Measurements from ENCODE around the gene ELL. TPM values are rescaled to one million over a fixed set of nuclear protein-coding genes. Genes with fewer than 3 reads are reported as not detected.

Gene ELL
- total and polyA plus RNA-seq, 2 donors from 2014 or later, result 5.7 to 25.2 TPM

DNA sequence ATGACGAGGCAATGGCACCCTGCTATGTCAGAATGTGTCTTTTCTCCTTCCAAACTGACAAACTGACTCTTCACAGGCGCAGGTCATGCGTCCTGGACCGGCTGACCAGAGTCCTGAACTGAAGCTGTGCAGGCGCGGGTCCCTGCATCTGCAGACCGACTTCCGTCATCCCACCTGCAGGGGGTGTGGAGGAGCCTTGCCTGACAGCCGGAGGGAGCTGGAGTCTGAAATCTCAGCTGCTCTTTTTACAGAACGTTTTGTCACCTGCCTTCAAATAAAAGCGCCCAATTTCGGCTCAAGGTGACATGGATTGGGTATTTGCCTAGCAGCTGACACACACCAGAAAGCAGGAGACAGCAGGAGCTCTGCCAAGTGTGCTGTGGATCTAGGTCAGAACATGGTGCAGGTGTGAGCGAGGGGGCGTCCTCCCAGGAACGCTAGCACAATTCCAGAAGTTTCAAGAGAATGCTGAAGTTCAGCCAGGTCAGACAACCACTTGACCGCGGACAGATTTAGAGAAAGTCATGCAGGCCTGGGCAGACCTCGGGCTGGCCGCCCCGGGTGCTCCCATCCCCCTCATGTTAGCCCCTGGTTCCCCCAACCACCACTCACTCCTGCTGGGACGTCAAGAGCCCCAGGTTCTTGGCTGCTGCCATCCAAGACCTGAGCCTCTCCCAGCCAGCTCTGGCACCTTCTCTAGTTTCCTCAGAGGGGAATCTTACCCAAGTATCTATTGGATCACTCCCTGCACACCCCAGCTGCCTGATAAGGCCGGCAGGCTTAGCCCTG lies 32.8 kb downstream of the ELL start:
- peak; percentile 35 for TF ChIP-seq CTCF (IDR thresholded peaks at IDR 0.05; ENCODE audit: borderline replicate concordance, extremely low read depth, insufficient read depth)
- Histone ChIP-seq H3K4me1 (ENCODE audit: control insufficient read depth in 2 of 3, insufficient read depth in 2 of 3, low read depth in 1 of 3, low read length in 3 of 3) (peaks cover 0 to 75% (median 70%) of the 10 kb centered on the region in 3 donors), H3K9me3 (ENCODE audit: control insufficient read depth in 2 of 3, insufficient read depth in 1 of 3, low read length in 3 of 3) (no peaks in the 10 kb centered on the region)

GRCh38 chr19:18488403-18488723 lies 33.5 kb downstream of the ELL start:
- H3K27ac ChIP-seq (ENCODE audit: low read depth in 2 of 2, low read length in 2 of 2), result peak overlapping the region; percentile 77 to 89
- no peaks in the 10 kb centered on the region for H3K27me3 ChIP-seq (ENCODE audit: control insufficient read depth, insufficient read depth, low read length)
- H3K4me3 ChIP-seq (ENCODE audit: low read length in 3 of 3), result no peak overlapping the region
- TF ChIP-seq CTCF (IDR thresholded peaks at IDR 0.05; ENCODE audit: borderline replicate concordance, extremely low read depth, insufficient read depth), result no peak
- H3K4me1 ChIP-seq (ENCODE audit: control insufficient read depth in 2 of 3, insufficient read depth in 2 of 3, low read depth in 1 of 3, low read length in 3 of 3), result peaks cover 0 to 74% (median 70%) of the 10 kb centered on the region in 3 donors
- intact Hi-C loops (cut with DNase I), result no loop called here
- H3K36me3 ChIP-seq (ENCODE audit: control insufficient read depth in 2 of 3, insufficient read depth in 3 of 3, low read length in 3 of 3), result no peaks in the 10 kb centered on the region
- no peak for DNase-seq
- no peaks in the 10 kb centered on the region for H3K9me3 ChIP-seq (ENCODE audit: control insufficient read depth in 2 of 3, insufficient read depth in 1 of 3, low read length in 3 of 3)
- H3K9ac ChIP-seq (ENCODE audit: low read length in 3 of 3), result peak overlapping the region in 1 of 3 donors; percentile 53
- no peak for FAIRE-seq

More for the DNA sequence above, 32.8 kb downstream of the ELL start:
- peak overlapping the region; percentile 77 to 89 for H3K27ac ChIP-seq (ENCODE audit: low read depth in 2 of 2, low read length in 2 of 2)
- peak overlapping the region in 1 of 3 donors; percentile 53 for H3K9ac ChIP-seq (ENCODE audit: low read length in 3 of 3)
- intact Hi-C loops (cut with DNase I), result no loop called here
- no peaks in the 10 kb centered on the region for H3K27me3 ChIP-seq (ENCODE audit: control insufficient read depth, insufficient read depth, low read length)
- FAIRE-seq, result no peak
- no peaks in the 10 kb centered on the region for H3K36me3 ChIP-seq (ENCODE audit: control insufficient read depth in 2 of 3, insufficient read depth in 3 of 3, low read length in 3 of 3)
- DNase-seq, result peak in 4 of 5 donors; percentile 67 to 72 (median 68)
- no peak overlapping the region for H3K4me3 ChIP-seq (ENCODE audit: low read length in 3 of 3)

DNA sequence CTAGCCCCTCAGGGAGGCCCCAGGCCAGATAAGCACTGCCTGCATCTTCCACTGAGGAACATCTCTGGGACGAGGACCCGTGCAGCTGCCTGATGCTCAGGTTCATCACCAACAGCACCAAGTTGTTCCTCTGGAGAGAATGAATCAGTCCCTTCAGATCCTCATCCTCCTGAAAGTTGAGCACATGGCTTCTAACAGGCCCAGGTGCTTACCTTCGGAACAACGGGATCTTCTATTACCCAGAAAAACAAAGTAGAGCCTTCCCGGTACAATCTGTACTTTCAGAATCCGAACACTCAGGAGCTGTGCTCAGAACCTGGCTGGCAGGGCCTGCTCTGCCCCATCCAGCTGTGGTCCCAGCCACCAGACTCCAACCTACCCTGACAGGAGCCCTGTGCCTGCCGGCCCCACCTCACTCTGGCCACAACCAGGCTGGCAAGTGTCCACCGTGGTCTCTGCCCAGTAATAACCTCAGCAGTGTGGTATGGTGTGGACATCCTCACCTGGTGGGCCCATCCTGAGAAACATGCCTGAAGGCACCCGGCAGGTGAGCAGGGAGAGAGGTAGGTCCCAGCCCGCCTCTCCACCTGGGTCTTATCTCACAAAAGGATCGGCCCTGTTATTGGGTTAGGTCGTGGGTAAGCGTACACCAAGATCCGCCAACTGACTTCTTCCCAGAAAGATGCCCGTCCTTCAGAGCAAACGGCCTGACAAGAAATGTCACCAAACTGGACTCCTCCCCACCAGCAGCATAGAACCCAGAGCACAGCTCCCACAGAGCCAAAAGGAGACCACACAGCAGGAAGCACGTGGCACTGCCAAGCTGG lies 34.1 kb downstream of the ELL start:
- no peak for DNase-seq
- TF ChIP-seq CTCF (IDR thresholded peaks at IDR 0.05; ENCODE audit: borderline replicate concordance, extremely low read depth, insufficient read depth), result no peak
- Histone ChIP-seq H3K27me3 (ENCODE audit: control insufficient read depth, insufficient read depth, low read length) (no peaks in the 10 kb centered on the region), H3K9me3 (ENCODE audit: control insufficient read depth in 2 of 3, insufficient read depth in 1 of 3, low read length in 3 of 3) (no peaks in the 10 kb centered on the region), H3K36me3 (ENCODE audit: control insufficient read depth in 2 of 3, insufficient read depth in 3 of 3, low read length in 3 of 3) (no peaks in the 10 kb centered on the region), H3K27ac (ENCODE audit: low read depth in 2 of 2, low read length in 2 of 2) (peak overlapping the region; percentile 77 to 89), H3K4me1 (ENCODE audit: control insufficient read depth in 2 of 3, insufficient read depth in 2 of 3, low read depth in 1 of 3, low read length in 3 of 3) (peaks cover 0 to 72% (median 65%) of the 10 kb centered on the region in 3 donors), H3K9ac (ENCODE audit: low read length in 3 of 3) (peak overlapping the region in 1 of 3 donors; percentile 53), H3K4me3 (ENCODE audit: low read length in 3 of 3) (no peak overlapping the region)
- no peak for FAIRE-seq
- intact Hi-C loops (cut with DNase I), result no loop called here

Data from kidney (tissue), 14 donors.